DMS114 treated with DMSO at 0.1 percent for 48 hours (cell line): ENCODE measurements around the gene SLC18A2.
A peak's percentile ranks its signal among the peaks of the same experiment; 100 is the strongest.
"Not testable (repeated sequence)": the region's sequence is repeated elsewhere in the genome, so short reads cannot be mapped to it uniquely, and the experiment has no call there.

Experiments used
- DNase-seq: peaks from one replicate; lab custom pipeline; 2025; ENCODE audit not compliant: unreplicated experiment; lab: John Stamatoyannopoulos, UW

Gene SLC18A2

GRCh38 chr10:117240621-117241529 is at the start of gene SLC18A2:
TSS of gene SLC18A2 (plus strand) at chr10:117241114. CDS start at chr10:117241694, 580 bp downstream.
- no peak for DNase-seq

GRCh38 chr10:117197189-117197588 is 43.7 kb upstream of the SLC18A2 start, which contains the start of gene KCNK18:
TSS of gene KCNK18 (plus strand) at chr10:117197489. CDS start at chr10:117197489, 0 bp downstream.
- DNase-seq: no peak

GRCh38 chr10:117198088-117198487 is 42.8 kb upstream of the SLC18A2 start:
- DNase-seq: no peak

- no peak for DNase-seq
Observed at GRCh38 chr10:117201826-117202225, 39.1 kb upstream of the SLC18A2 start.

- DNase-seq: no peak
Observed at GRCh38 chr10:117204316-117204715, 36.6 kb upstream of the SLC18A2 start.

GRCh38 chr10:117212176-117212575 is 28.7 kb upstream of the SLC18A2 start:
- DNase-seq: no peak

GRCh38 chr10:117214401-117214800 is 26.5 kb upstream of the SLC18A2 start:
- no peak for DNase-seq

- DNase-seq: no peak
Observed at GRCh38 chr10:117215079-117215478, 25.8 kb upstream of the SLC18A2 start.

GRCh38 chr10:117216028-117216427 is 24.9 kb upstream of the SLC18A2 start:
- DNase-seq: no peak

- DNase-seq: peak; percentile 56
Observed at GRCh38 chr10:117216611-117217195, 24.2 kb upstream of the SLC18A2 start.

- peak; percentile 15 for DNase-seq
Observed at GRCh38 chr10:117217196-117217761, 23.6 kb upstream of the SLC18A2 start.

GRCh38 chr10:117218654-117219053 is 22.3 kb upstream of the SLC18A2 start:
- DNase-seq: no peak

GRCh38 chr10:117221156-117221711 is 19.7 kb upstream of the SLC18A2 start:
- no peak for DNase-seq

GRCh38 chr10:117222552-117222951 is 18.4 kb upstream of the SLC18A2 start:
- DNase-seq: no peak

GRCh38 chr10:117222976-117223692 is 17.8 kb upstream of the SLC18A2 start:
- DNase-seq: no peak

GRCh38 chr10:117223693-117224430 is 17.1 kb upstream of the SLC18A2 start:
- DNase-seq: no peak

- no peak for DNase-seq
Observed at GRCh38 chr10:117224881-117225280, 16.0 kb upstream of the SLC18A2 start.

GRCh38 chr10:117226813-117227451 is 14.0 kb upstream of the SLC18A2 start:
- no peak for DNase-seq

- no peak for DNase-seq
Observed at GRCh38 chr10:117228210-117228609, 12.7 kb upstream of the SLC18A2 start.

GRCh38 chr10:117230107-117230506 is 10.8 kb upstream of the SLC18A2 start:
- DNase-seq: not testable (repeated sequence)
